ENCODE data around the gene SNX4. TPM values are rescaled to one million over a fixed set of nuclear protein-coding genes. Genes with fewer than 3 reads are reported as not detected.

The SNX4 gene
- total and polyA plus RNA-seq, 8 donors = 9.5 to 22.8 (median 18.0) TPM

DNA sequence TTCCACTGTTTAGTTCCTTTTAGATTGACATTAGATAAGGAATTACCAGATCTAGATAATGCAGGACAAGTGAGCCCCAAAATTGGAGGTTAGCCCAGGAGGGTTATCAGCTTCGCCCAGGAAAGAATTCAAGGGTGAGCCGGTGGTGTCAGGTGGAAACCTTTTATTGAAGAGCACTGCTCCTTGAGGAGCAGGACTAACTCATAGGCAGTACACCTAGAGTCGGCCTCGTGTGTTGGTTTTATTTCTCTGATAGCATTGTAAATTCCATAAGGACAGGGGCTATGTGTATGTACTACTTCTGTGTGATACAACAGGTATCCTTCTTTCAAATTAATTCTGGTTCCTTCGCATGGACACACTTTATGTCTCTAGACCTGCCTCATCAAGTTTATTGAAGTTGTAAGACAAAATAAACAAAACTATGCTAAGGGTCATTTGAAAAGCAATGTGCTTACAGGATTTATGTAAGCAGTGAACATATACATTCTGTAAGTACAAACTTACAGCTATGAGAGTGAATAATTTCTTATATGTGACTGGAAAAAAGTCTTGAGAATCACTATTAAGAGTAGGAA lies 57.2 kb downstream of the SNX4 start:
- WGBS, 2 donors = 68 to 71% methylated on average over 5 of the region's 5 CpGs
- intact Hi-C loops (cut with DNase I) = no loop called here
- H3K27ac ChIP-seq = no peak overlapping the region
- H3K9me3 ChIP-seq = no peaks in the 10 kb centered on the region
- no peaks in the 10 kb centered on the region for H3K4me1 ChIP-seq
- no peak for DNase-seq
- no peak for ATAC-seq
- TF ChIP-seq CTCF (IDR thresholded peaks at IDR 0.05) = no peak
- peaks cover 0 to 5% (median 3%) of the 10 kb centered on the region in 3 donors for H3K36me3 ChIP-seq
- no peaks in the 10 kb centered on the region for H3K27me3 ChIP-seq
- H3K4me3 ChIP-seq = no peak overlapping the region
- FAIRE-seq = no peak

- H3K27me3 ChIP-seq = no peaks in the 10 kb centered on the region
- 95% methylated on average over 6 of the region's 6 CpGs for WGBS, 2 donors
- ATAC-seq (no peak), FAIRE-seq (no peak), DNase-seq (no peak)
- H3K4me1 ChIP-seq = no peaks in the 10 kb centered on the region
- peaks cover 0 to 5% (median 3%) of the 10 kb centered on the region in 3 donors for H3K36me3 ChIP-seq
- H3K9me3 ChIP-seq = no peaks in the 10 kb centered on the region
- H3K4me3 ChIP-seq = no peak overlapping the region
- no peak overlapping the region for H3K27ac ChIP-seq
- intact Hi-C loops (cut with DNase I) = no loop called here
- no peak for TF ChIP-seq CTCF (IDR thresholded peaks at IDR 0.05)
These were observed 58.1 kb downstream of the SNX4 start for GRCh38 chr3:125461896-125462295.

GRCh38 chr3:125460233-125460632 lies 59.8 kb downstream of the SNX4 start:
- TF ChIP-seq CTCF (IDR thresholded peaks at IDR 0.05) = no peak
- FAIRE-seq (no peak), ATAC-seq (no peak), DNase-seq (no peak)
- 35 to 44% methylated on average over 3 of the region's 3 CpGs for WGBS, 2 donors
- Histone ChIP-seq H3K9me3 (no peaks in the 10 kb centered on the region), H3K27me3 (no peaks in the 10 kb centered on the region), H3K27ac (no peak overlapping the region), H3K4me1 (no peaks in the 10 kb centered on the region), H3K4me3 (no peak overlapping the region), H3K36me3 (peaks cover 3 to 20% (median 4%) of the 10 kb centered on the region in 3 donors)
- intact Hi-C loops (cut with DNase I) = no loop called here

- 86 to 97% methylated on average over 1 of the region's 1 CpG for WGBS, 2 donors
- intact Hi-C loops (cut with DNase I) = no loop called here
- Histone ChIP-seq H3K27me3 (no peaks in the 10 kb centered on the region), H3K36me3 (peaks cover 0 to 38% (median 7%) of the 10 kb centered on the region in 3 donors), H3K27ac (no peak overlapping the region), H3K4me3 (no peak overlapping the region), H3K4me1 (peaks cover 0 to 6% (median 5%) of the 10 kb centered on the region in 3 donors), H3K9me3 (no peaks in the 10 kb centered on the region)
- TF ChIP-seq CTCF (IDR thresholded peaks at IDR 0.05) = no peak
- ATAC-seq (no peak), DNase-seq (no peak), FAIRE-seq (no peak)
These were observed 76.1 kb downstream of the SNX4 start for GRCh38 chr3:125443923-125444322.

GRCh38 chr3:125442506-125442905 lies 77.5 kb downstream of the SNX4 start:
- no peak for DNase-seq
- no peak for FAIRE-seq
- TF ChIP-seq CTCF (IDR thresholded peaks at IDR 0.05) = no peak
- 98 to 100% methylated on average over 1 of the region's 1 CpG for WGBS, 2 donors
- Histone ChIP-seq H3K4me3 (no peak overlapping the region), H3K27ac (no peak overlapping the region), H3K4me1 (peaks cover 6 to 15% (median 8%) of the 10 kb centered on the region in 3 donors), H3K9me3 (no peaks in the 10 kb centered on the region), H3K27me3 (no peaks in the 10 kb centered on the region), H3K36me3 (peaks cover 0 to 25% (median 3%) of the 10 kb centered on the region in 3 donors)
- intact Hi-C loops (cut with DNase I) = no loop called here
- no peak for ATAC-seq

All from pancreas (tissue), 10 donors.